ENCODE measurements around the gene ZNF775.

ZNF775 gene

GRCh38 chr7:150361402-150361801, 17.7 kb upstream of the ZNF775 start:
- H3K4me1 ChIP-seq (ENCODE audit: control insufficient read depth, insufficient read depth, low read length, unreplicated experiment) = no peaks in the 10 kb centered on the region
- H3K4me3 ChIP-seq (ENCODE audit: low read depth, low read length) = no peak overlapping the region
- H3K27ac ChIP-seq (ENCODE audit: low read depth, low read length) = no peak overlapping the region

GRCh38 chr7:150361807-150362621, 17.1 kb upstream of the ZNF775 start:
- H3K4me3 ChIP-seq (ENCODE audit: low read depth, low read length) = no peak overlapping the region
- no peaks in the 10 kb centered on the region for H3K27me3 ChIP-seq (ENCODE audit: insufficient read depth, low read length)
- H3K79me2 ChIP-seq (ENCODE audit: control insufficient read depth, insufficient read depth, low read length, unreplicated experiment) = no peaks in the 10 kb centered on the region
- H3K4me1 ChIP-seq (ENCODE audit: control insufficient read depth, insufficient read depth, low read length, unreplicated experiment) = no peaks in the 10 kb centered on the region
- H2AFZ ChIP-seq (ENCODE audit: low read length, unreplicated experiment) = no peak overlapping the region
- H3K27ac ChIP-seq (ENCODE audit: low read depth, low read length) = no peak overlapping the region
- no peaks in the 10 kb centered on the region for H3K36me3 ChIP-seq (ENCODE audit: insufficient read depth, low read length)

More at GRCh38 chr7:150361402-150361801, 17.7 kb upstream of the ZNF775 start:
- no peaks in the 10 kb centered on the region for H3K36me3 ChIP-seq (ENCODE audit: insufficient read depth, low read length)
- no peak overlapping the region for H2AFZ ChIP-seq (ENCODE audit: low read length, unreplicated experiment)
- no peaks in the 10 kb centered on the region for H3K27me3 ChIP-seq (ENCODE audit: insufficient read depth, low read length)
- H3K79me2 ChIP-seq (ENCODE audit: control insufficient read depth, insufficient read depth, low read length, unreplicated experiment) = no peaks in the 10 kb centered on the region

- no peaks in the 10 kb centered on the region for H3K79me2 ChIP-seq (ENCODE audit: control insufficient read depth, insufficient read depth, low read length, unreplicated experiment)
- H3K27ac ChIP-seq (ENCODE audit: low read depth, low read length) = no peak overlapping the region
- H2AFZ ChIP-seq (ENCODE audit: low read length, unreplicated experiment) = no peak overlapping the region
- no peaks in the 10 kb centered on the region for H3K36me3 ChIP-seq (ENCODE audit: insufficient read depth, low read length)
- H3K4me3 ChIP-seq (ENCODE audit: low read depth, low read length) = no peak overlapping the region
- H3K4me1 ChIP-seq (ENCODE audit: control insufficient read depth, insufficient read depth, low read length, unreplicated experiment) = no peaks in the 10 kb centered on the region
- no peaks in the 10 kb centered on the region for H3K27me3 ChIP-seq (ENCODE audit: insufficient read depth, low read length)
Observed at GRCh38 chr7:150363370-150363769, 15.8 kb upstream of the ZNF775 start.

GRCh38 chr7:150363872-150364271, 15.3 kb upstream of the ZNF775 start:
- no peaks in the 10 kb centered on the region for H3K4me1 ChIP-seq (ENCODE audit: control insufficient read depth, insufficient read depth, low read length, unreplicated experiment)
- no peak overlapping the region for H3K27ac ChIP-seq (ENCODE audit: low read depth, low read length)
- H2AFZ ChIP-seq (ENCODE audit: low read length, unreplicated experiment) = no peak overlapping the region

GRCh38 chr7:150365194-150365593, 13.9 kb upstream of the ZNF775 start:
- Histone ChIP-seq H3K27ac (ENCODE audit: low read depth, low read length) (no peak overlapping the region), H3K27me3 (ENCODE audit: insufficient read depth, low read length) (no peaks in the 10 kb centered on the region), H3K4me3 (ENCODE audit: low read depth, low read length) (no peak overlapping the region), H3K36me3 (ENCODE audit: insufficient read depth, low read length) (no peaks in the 10 kb centered on the region), H2AFZ (ENCODE audit: low read length, unreplicated experiment) (no peak overlapping the region), H3K79me2 (ENCODE audit: control insufficient read depth, insufficient read depth, low read length, unreplicated experiment) (peaks cover 16% of the 10 kb centered on the region), H3K4me1 (ENCODE audit: control insufficient read depth, insufficient read depth, low read length, unreplicated experiment) (peaks cover 6% of the 10 kb centered on the region)

More at GRCh38 chr7:150363872-150364271, 15.3 kb upstream of the ZNF775 start:
- Histone ChIP-seq H3K4me3 (ENCODE audit: low read depth, low read length) (no peak overlapping the region), H3K79me2 (ENCODE audit: control insufficient read depth, insufficient read depth, low read length, unreplicated experiment) (peaks cover 2% of the 10 kb centered on the region), H3K27me3 (ENCODE audit: insufficient read depth, low read length) (no peaks in the 10 kb centered on the region), H3K36me3 (ENCODE audit: insufficient read depth, low read length) (no peaks in the 10 kb centered on the region)

GRCh38 chr7:150365673-150366398, 13.3 kb upstream of the ZNF775 start:
- Histone ChIP-seq H3K79me2 (ENCODE audit: control insufficient read depth, insufficient read depth, low read length, unreplicated experiment) (peaks cover 21% of the 10 kb centered on the region), H3K4me1 (ENCODE audit: control insufficient read depth, insufficient read depth, low read length, unreplicated experiment) (peaks cover 10% of the 10 kb centered on the region), H3K27me3 (ENCODE audit: insufficient read depth, low read length) (no peaks in the 10 kb centered on the region), H3K27ac (ENCODE audit: low read depth, low read length) (no peak overlapping the region), H3K4me3 (ENCODE audit: low read depth, low read length) (no peak overlapping the region), H2AFZ (ENCODE audit: low read length, unreplicated experiment) (no peak overlapping the region), H3K36me3 (ENCODE audit: insufficient read depth, low read length) (no peaks in the 10 kb centered on the region)

GRCh38 chr7:150367677-150368095, 11.4 kb upstream of the ZNF775 start:
- peak overlapping the region; percentile 94 for H3K4me3 ChIP-seq (ENCODE audit: low read depth, low read length)
- peaks cover 10% of the 10 kb centered on the region for H3K4me1 ChIP-seq (ENCODE audit: control insufficient read depth, insufficient read depth, low read length, unreplicated experiment)
- H3K36me3 ChIP-seq (ENCODE audit: insufficient read depth, low read length) = no peaks in the 10 kb centered on the region
- peaks cover 28% of the 10 kb centered on the region for H3K79me2 ChIP-seq (ENCODE audit: control insufficient read depth, insufficient read depth, low read length, unreplicated experiment)
- H3K27ac ChIP-seq (ENCODE audit: low read depth, low read length) = no peak overlapping the region; the same call in 1 of the 2 replicates
- peak overlapping the region; percentile 76 for H2AFZ ChIP-seq (ENCODE audit: low read length, unreplicated experiment)
- no peaks in the 10 kb centered on the region for H3K27me3 ChIP-seq (ENCODE audit: insufficient read depth, low read length)

- Histone ChIP-seq H2AFZ (ENCODE audit: low read length, unreplicated experiment) (peak within 1 kb of the TSS; percentile 76), H3K4me3 (ENCODE audit: low read depth, low read length) (peak within 1 kb of the TSS; percentile 94), H3K27me3 (ENCODE audit: insufficient read depth, low read length) (no peaks in the 10 kb centered on the region), H3K27ac (ENCODE audit: low read depth, low read length) (peak within 1 kb of the TSS; percentile 58), H3K4me1 (ENCODE audit: control insufficient read depth, insufficient read depth, low read length, unreplicated experiment) (peaks cover 10% of the 10 kb centered on the region), H3K36me3 (ENCODE audit: insufficient read depth, low read length) (no peaks in the 10 kb centered on the region), H3K79me2 (ENCODE audit: control insufficient read depth, insufficient read depth, low read length, unreplicated experiment) (peaks cover 28% of the 10 kb centered on the region)
Observed at GRCh38 chr7:150368096-150368883, 10.8 kb upstream of the ZNF775 start, which contains the start of gene REPIN1. Gene REPIN1, plus strand, starts transcription at chr7:150368822. Its CDS starts 890 bp downstream, at chr7:150369712.

- Histone ChIP-seq H3K4me1 (ENCODE audit: control insufficient read depth, insufficient read depth, low read length, unreplicated experiment) (peaks cover 10% of the 10 kb centered on the region), H3K4me3 (ENCODE audit: low read depth, low read length) (peak overlapping the region; percentile 94), H3K27ac (ENCODE audit: low read depth, low read length) (peak overlapping the region; percentile 28; the same call in 1 of the 2 replicates), H3K27me3 (ENCODE audit: insufficient read depth, low read length) (no peaks in the 10 kb centered on the region), H2AFZ (ENCODE audit: low read length, unreplicated experiment) (peak overlapping the region; percentile 69), H3K36me3 (ENCODE audit: insufficient read depth, low read length) (no peaks in the 10 kb centered on the region), H3K79me2 (ENCODE audit: control insufficient read depth, insufficient read depth, low read length, unreplicated experiment) (peaks cover 28% of the 10 kb centered on the region)
Observed at GRCh38 chr7:150368884-150369747, 10.0 kb upstream of the ZNF775 start.
